MM.1S (cell line): Measurements from ENCODE around the gene GLB1L2.

Source experiments
- DNase-seq: peaks from one replicate; pipeline ENCODE4 v3.0.0-alpha.2; 2015
- H2AFZ ChIP-seq: fragments of 300-600 bp; sonication (generic); 2 replicates; pipeline ENCODE4 v1.6.0; 2016; ENCODE audit warnings: antibody characterized with exemption, low read length
- H3F3A ChIP-seq: fragments of 300-600 bp; sonication (generic); 2 replicates; pipeline ENCODE4 v1.6.1; 2016; ENCODE audit warnings: mild to moderate bottlenecking, antibody characterized with exemption, low read length, moderate library complexity, mixed read lengths; ENCODE audit not compliant: insufficient read depth
- H3K27ac ChIP-seq: fragments of 300-600 bp; sonication (generic); 2 replicates; pipeline ENCODE4 v1.5.1; 2016; ENCODE audit warnings: mild to moderate bottlenecking, low read length
- H3K27me3 ChIP-seq: fragments of 300-600 bp; sonication (generic); replicated peaks from 2 replicates; pipeline ENCODE4 v1.6.0; 2016; ENCODE audit warnings: low read length; ENCODE audit not compliant: insufficient read depth
- H3K36me3 ChIP-seq: fragments of 300-600 bp; sonication (generic); replicated peaks from 2 replicates; pipeline ENCODE4 v1.6.1; 2016; ENCODE audit warnings: mild to moderate bottlenecking, low read length, mixed read lengths; ENCODE audit not compliant: insufficient read depth
- H3K4me1 ChIP-seq: fragments of 300-600 bp; sonication (generic); 2 replicates; pipeline ENCODE4 v1.6.1; 2016; ENCODE audit warnings: low read length, mixed read lengths
- H3K4me2 ChIP-seq: fragments of 300-600 bp; sonication (generic); 2 replicates; pipeline ENCODE4 v1.6.0; 2016; ENCODE audit warnings: low read depth, low read length
- H3K4me3 ChIP-seq: fragments of 300-600 bp; sonication (generic); 2 replicates; pipeline ENCODE4 v1.5.1; 2016; ENCODE audit warnings: low read length, mixed read lengths
- H3K79me2 ChIP-seq: fragments of 300-600 bp; sonication (generic); 2 replicates; pipeline ENCODE4 v1.6.1; 2016; ENCODE audit warnings: mixed run types, low read length, mixed read lengths
- H3K9ac ChIP-seq: fragments of 300-600 bp; sonication (generic); 2 replicates; pipeline ENCODE4 v1.6.1; 2016; ENCODE audit warnings: low read length, mixed read lengths
- H3K9me2 ChIP-seq: fragments of 300-600 bp; sonication (generic); replicated peaks from 2 replicates; pipeline ENCODE4 v1.6.1; 2016; ENCODE audit warnings: mild to moderate bottlenecking, low read length, mixed read lengths; ENCODE audit not compliant: insufficient read depth
- H3K9me3 ChIP-seq: fragments of 300-600 bp; sonication (generic); replicated peaks from 2 replicates; pipeline ENCODE4 v1.6.1; 2016; ENCODE audit warnings: mild to moderate bottlenecking, low read length, mixed read lengths; ENCODE audit not compliant: insufficient read depth
- H4K20me1 ChIP-seq: fragments of 300-600 bp; sonication (generic); 2 replicates; pipeline ENCODE4 v1.6.1; 2016; ENCODE audit warnings: mild to moderate bottlenecking, low read length, moderate library complexity, mixed read lengths; ENCODE audit not compliant: insufficient read depth
- EZH2 ChIP-seq: fragments of 300-600 bp; sonication (generic); optimal IDR thresholded peaks from 2 replicates; pipeline ENCODE3; 2017; ENCODE audit warnings: low read depth, mild to moderate bottlenecking, antibody characterized with exemption, low read length, mixed read lengths
- EZH2phosphoT487 ChIP-seq: fragments of 300-600 bp; sonication (generic); IDR thresholded peaks from 2 replicates; pipeline ENCODE4 v1.6.1; 2018; ENCODE audit warnings: antibody characterized with exemption, low read length
- TF ChIP-seq, protein P1 (sequence below): fragments of 300-600 bp; sonication (generic); IDR thresholded peaks from 2 replicates; pipeline ENCODE4 v1.5.1; 2016; ENCODE audit warnings: antibody characterized with exemption, low read length, mixed read lengths

The GLB1L2 gene

GRCh38 chr11:134373591-134374052 is 41.8 kb downstream of the GLB1L2 start:
- H3K9me3 ChIP-seq, result no peaks in the 10 kb centered on the region
- no peaks in the 10 kb centered on the region for H3K9me2 ChIP-seq
- DNase-seq, result no peak
- no peaks in the 10 kb centered on the region for H3K36me3 ChIP-seq
- no peak overlapping the region for H3K4me3 ChIP-seq
- no peak overlapping the region for H3K4me2 ChIP-seq
- no peak overlapping the region for H2AFZ ChIP-seq
- no peaks in the 10 kb centered on the region for H4K20me1 ChIP-seq
- no peaks in the 10 kb centered on the region for H3K4me1 ChIP-seq
- no peak overlapping the region for H3K27ac ChIP-seq
- no peaks in the 10 kb centered on the region for H3K79me2 ChIP-seq
- H3K27me3 ChIP-seq, result no peaks in the 10 kb centered on the region
- no peaks in the 10 kb centered on the region for H3F3A ChIP-seq
- no peak for TF ChIP-seq EZH2phosphoT487
- TF ChIP-seq, protein P1, sequence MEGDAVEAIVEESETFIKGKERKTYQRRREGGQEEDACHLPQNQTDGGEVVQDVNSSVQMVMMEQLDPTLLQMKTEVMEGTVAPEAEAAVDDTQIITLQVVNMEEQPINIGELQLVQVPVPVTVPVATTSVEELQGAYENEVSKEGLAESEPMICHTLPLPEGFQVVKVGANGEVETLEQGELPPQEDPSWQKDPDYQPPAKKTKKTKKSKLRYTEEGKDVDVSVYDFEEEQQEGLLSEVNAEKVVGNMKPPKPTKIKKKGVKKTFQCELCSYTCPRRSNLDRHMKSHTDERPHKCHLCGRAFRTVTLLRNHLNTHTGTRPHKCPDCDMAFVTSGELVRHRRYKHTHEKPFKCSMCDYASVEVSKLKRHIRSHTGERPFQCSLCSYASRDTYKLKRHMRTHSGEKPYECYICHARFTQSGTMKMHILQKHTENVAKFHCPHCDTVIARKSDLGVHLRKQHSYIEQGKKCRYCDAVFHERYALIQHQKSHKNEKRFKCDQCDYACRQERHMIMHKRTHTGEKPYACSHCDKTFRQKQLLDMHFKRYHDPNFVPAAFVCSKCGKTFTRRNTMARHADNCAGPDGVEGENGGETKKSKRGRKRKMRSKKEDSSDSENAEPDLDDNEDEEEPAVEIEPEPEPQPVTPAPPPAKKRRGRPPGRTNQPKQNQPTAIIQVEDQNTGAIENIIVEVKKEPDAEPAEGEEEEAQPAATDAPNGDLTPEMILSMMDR, result no peak
- TF ChIP-seq EZH2, result no peak
- H3K9ac ChIP-seq, result no peak overlapping the region

- Histone ChIP-seq H3K36me3 (no peaks in the 10 kb centered on the region), H3K9me3 (no peaks in the 10 kb centered on the region), H4K20me1 (no peaks in the 10 kb centered on the region), H3K4me3 (no peak overlapping the region), H3K9ac (no peak overlapping the region), H3F3A (no peaks in the 10 kb centered on the region), H3K79me2 (no peaks in the 10 kb centered on the region), H3K4me1 (no peaks in the 10 kb centered on the region), H3K9me2 (no peaks in the 10 kb centered on the region), H3K4me2 (no peak overlapping the region), H3K27ac (no peak overlapping the region), H2AFZ (no peak overlapping the region), H3K27me3 (no peaks in the 10 kb centered on the region)
- no peak for TF ChIP-seq EZH2phosphoT487
- DNase-seq, result no peak
Measured at GRCh38 chr11:134374171-134374570, 42.4 kb downstream of the GLB1L2 start.

- H3K4me2 ChIP-seq, result no peak overlapping the region
- no peaks in the 10 kb centered on the region for H3K4me1 ChIP-seq
- no peaks in the 10 kb centered on the region for H3K9me3 ChIP-seq
- no peaks in the 10 kb centered on the region for H3K27me3 ChIP-seq
- H2AFZ ChIP-seq, result no peak overlapping the region
- no peaks in the 10 kb centered on the region for H4K20me1 ChIP-seq
- no peaks in the 10 kb centered on the region for H3K79me2 ChIP-seq
- TF ChIP-seq EZH2phosphoT487 (no peak), EZH2 (no peak)
- TF ChIP-seq, protein P1, result no peak
- no peak overlapping the region for H3K9ac ChIP-seq
- H3F3A ChIP-seq, result no peaks in the 10 kb centered on the region
- no peak for DNase-seq
- no peaks in the 10 kb centered on the region for H3K36me3 ChIP-seq
- no peaks in the 10 kb centered on the region for H3K9me2 ChIP-seq
- no peak overlapping the region for H3K4me3 ChIP-seq
- no peak overlapping the region for H3K27ac ChIP-seq
Measured at GRCh38 chr11:134374891-134375550, 43.2 kb downstream of the GLB1L2 start.

GRCh38 chr11:134376150-134376921 is 44.5 kb downstream of the GLB1L2 start:
- H4K20me1 ChIP-seq, result no peaks in the 10 kb centered on the region
- no peak overlapping the region for H3K4me2 ChIP-seq
- H3K27ac ChIP-seq, result no peak overlapping the region
- no peak for DNase-seq
- no peaks in the 10 kb centered on the region for H3K27me3 ChIP-seq
- no peak overlapping the region for H2AFZ ChIP-seq
- TF ChIP-seq EZH2 (no peak), EZH2phosphoT487 (no peak)
- TF ChIP-seq, protein P1, result no peak
- no peak overlapping the region for H3K4me3 ChIP-seq
- no peaks in the 10 kb centered on the region for H3K4me1 ChIP-seq
- no peaks in the 10 kb centered on the region for H3K9me3 ChIP-seq
- no peak overlapping the region for H3K9ac ChIP-seq
- H3K36me3 ChIP-seq, result no peaks in the 10 kb centered on the region
- H3K9me2 ChIP-seq, result no peaks in the 10 kb centered on the region
- H3F3A ChIP-seq, result no peaks in the 10 kb centered on the region
- H3K79me2 ChIP-seq, result no peaks in the 10 kb centered on the region
